OCI-LY3 (cell line): ENCODE measurements around the gene GSE1.

Experiments used
- CTCF ChIP-seq: fragments of 200-600, 300-600 bp; sonication (generic); IDR thresholded peaks from 2 replicates; pipeline ENCODE4 v1.5.1; 2014; ENCODE audit warnings: antibody characterized with exemption, low read length, low read depth
- EZH2phosphoT487 ChIP-seq: fragments of 200-600 bp; shearing (Covaris generic); IDR thresholded peaks from 2 replicates; pipeline ENCODE4 v1.6.1; 2018; ENCODE audit warnings: antibody characterized with exemption, mixed run types, low read depth

GRCh38 chr16:85698935-85699558 is 85.9 kb downstream of the GSE1 start:
- no peak for TF ChIP-seq CTCF
- TF ChIP-seq EZH2phosphoT487: no peak
